GM12874 (cell line): ENCODE data around the gene MYMX.

ENCODE experiments used
- CTCF ChIP-seq: IDR thresholded peaks from 2 replicates; pipeline ENCODE4 v1.5.1; 2011; ENCODE audit warnings: low read depth, mild to moderate bottlenecking, control low read depth, low read length, moderate library complexity; ENCODE audit not compliant: insufficient read depth

Gene MYMX

GRCh38 chr6:44192428-44193041 lies 24.2 kb upstream of the MYMX start:
- no peak for TF ChIP-seq CTCF

- no peak for TF ChIP-seq CTCF
Measured at GRCh38 chr6:44193307-44193910, 23.3 kb upstream of the MYMX start.

DNA sequence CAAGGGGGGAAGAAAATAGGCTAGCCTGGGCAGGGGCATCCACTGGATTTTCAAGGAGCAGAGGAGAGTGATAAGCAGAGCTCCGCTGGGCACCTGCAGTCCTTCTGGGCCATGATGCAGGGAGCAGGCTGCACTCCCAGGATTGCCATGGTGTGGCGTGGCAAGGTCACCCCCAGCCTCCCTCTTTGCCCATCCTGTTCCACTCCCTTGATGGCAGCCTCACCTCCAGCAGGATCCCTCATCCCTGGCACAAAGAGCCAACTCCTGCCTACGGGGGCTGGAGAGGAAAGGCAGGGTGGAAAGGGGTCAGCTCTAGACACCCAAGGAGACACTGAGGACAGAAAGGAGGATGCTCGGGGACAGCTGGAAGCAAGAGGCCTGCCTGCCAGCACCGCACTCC lies 22.4 kb upstream of the MYMX start:
- TF ChIP-seq CTCF = no peak

DNA sequence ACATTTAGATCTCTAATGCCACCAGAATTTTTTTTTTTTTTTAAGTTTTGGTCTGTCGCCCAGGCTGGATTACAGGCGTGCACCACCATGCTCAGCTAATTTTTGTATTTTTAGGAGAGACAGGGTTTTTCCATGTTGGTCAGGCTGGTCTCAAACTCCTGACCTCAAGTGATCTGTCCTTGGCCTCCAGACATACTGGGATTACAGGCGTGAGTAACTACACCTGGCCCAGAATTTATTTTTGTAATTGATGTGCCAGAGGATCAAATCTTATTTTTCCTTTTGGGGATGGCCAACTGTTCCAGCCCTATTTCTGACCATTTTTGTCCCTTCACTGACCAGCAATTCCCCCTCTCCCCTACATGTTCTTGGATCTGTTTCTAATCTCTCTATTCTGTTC lies 18.0 kb upstream of the MYMX start:
- no peak for TF ChIP-seq CTCF

GRCh38 chr6:44199883-44200282 lies 16.8 kb upstream of the MYMX start:
- no peak for TF ChIP-seq CTCF

GRCh38 chr6:44201200-44201599 lies 15.5 kb upstream of the MYMX start:
- no peak for TF ChIP-seq CTCF

- TF ChIP-seq CTCF = no peak
Measured at GRCh38 chr6:44201638-44202303, 15.0 kb upstream of the MYMX start.
